A673 (cell line): Measurements from ENCODE around the gene MRGPRE.

Experiments
- CTCF ChIP-seq: fragments of 300-800, 200-600 bp; sonication (generic); conservative IDR thresholded peaks from 2 replicates; pipeline ENCODE4 v1.5.1; 2017; ENCODE audit warnings: low read depth, mild to moderate bottlenecking, antibody characterized with exemption, low read length, moderate library complexity, mixed read lengths
- EZH2 ChIP-seq: fragments of 200-600 bp; sonication (generic); IDR thresholded peaks from 2 replicates; pipeline ENCODE4 v1.6.1; 2017; ENCODE audit warnings: borderline replicate concordance, low read depth, mild to moderate bottlenecking, mixed read lengths, antibody characterized with exemption, low read length; ENCODE audit not compliant: poor library complexity, severe bottlenecking

GRCh38 chr11:3204141-3205015, 27.8 kb downstream of the MRGPRE start:
- no peak for TF ChIP-seq CTCF
- no peak for TF ChIP-seq EZH2
